MM.1S (cell line): ENCODE results near the gene OGDHL.
A peak's percentile ranks its signal among the peaks of the same experiment; 100 is the strongest.

Experiments used
- DNase-seq: peaks from one replicate; pipeline ENCODE4 v3.0.0-alpha.2; 2015
- H2AFZ ChIP-seq: fragments of 300-600 bp; sonication (generic); 2 replicates; pipeline ENCODE4 v1.6.0; 2016; ENCODE audit warnings: antibody characterized with exemption, low read length
- H3F3A ChIP-seq: fragments of 300-600 bp; sonication (generic); 2 replicates; pipeline ENCODE4 v1.6.1; 2016; ENCODE audit warnings: mild to moderate bottlenecking, antibody characterized with exemption, low read length, moderate library complexity, mixed read lengths; ENCODE audit not compliant: insufficient read depth
- H3K27ac ChIP-seq: fragments of 300-600 bp; sonication (generic); 2 replicates; pipeline ENCODE4 v1.5.1; 2016; ENCODE audit warnings: mild to moderate bottlenecking, low read length
- H3K27me3 ChIP-seq: fragments of 300-600 bp; sonication (generic); replicated peaks from 2 replicates; pipeline ENCODE4 v1.6.0; 2016; ENCODE audit warnings: low read length; ENCODE audit not compliant: insufficient read depth
- H3K36me3 ChIP-seq: fragments of 300-600 bp; sonication (generic); replicated peaks from 2 replicates; pipeline ENCODE4 v1.6.1; 2016; ENCODE audit warnings: mild to moderate bottlenecking, low read length, mixed read lengths; ENCODE audit not compliant: insufficient read depth
- H3K4me1 ChIP-seq: fragments of 300-600 bp; sonication (generic); 2 replicates; pipeline ENCODE4 v1.6.1; 2016; ENCODE audit warnings: low read length, mixed read lengths
- H3K4me2 ChIP-seq: fragments of 300-600 bp; sonication (generic); 2 replicates; pipeline ENCODE4 v1.6.0; 2016; ENCODE audit warnings: low read depth, low read length
- H3K4me3 ChIP-seq: fragments of 300-600 bp; sonication (generic); 2 replicates; pipeline ENCODE4 v1.5.1; 2016; ENCODE audit warnings: low read length, mixed read lengths
- H3K79me2 ChIP-seq: fragments of 300-600 bp; sonication (generic); 2 replicates; pipeline ENCODE4 v1.6.1; 2016; ENCODE audit warnings: mixed run types, low read length, mixed read lengths
- H3K9ac ChIP-seq: fragments of 300-600 bp; sonication (generic); 2 replicates; pipeline ENCODE4 v1.6.1; 2016; ENCODE audit warnings: low read length, mixed read lengths
- H3K9me2 ChIP-seq: fragments of 300-600 bp; sonication (generic); replicated peaks from 2 replicates; pipeline ENCODE4 v1.6.1; 2016; ENCODE audit warnings: mild to moderate bottlenecking, low read length, mixed read lengths; ENCODE audit not compliant: insufficient read depth
- H3K9me3 ChIP-seq: fragments of 300-600 bp; sonication (generic); replicated peaks from 2 replicates; pipeline ENCODE4 v1.6.1; 2016; ENCODE audit warnings: mild to moderate bottlenecking, low read length, mixed read lengths; ENCODE audit not compliant: insufficient read depth
- H4K20me1 ChIP-seq: fragments of 300-600 bp; sonication (generic); 2 replicates; pipeline ENCODE4 v1.6.1; 2016; ENCODE audit warnings: mild to moderate bottlenecking, low read length, moderate library complexity, mixed read lengths; ENCODE audit not compliant: insufficient read depth
- CTCF ChIP-seq: fragments of 300-600 bp; sonication (generic); IDR thresholded peaks from 2 replicates; pipeline ENCODE4 v1.5.1; 2016; ENCODE audit warnings: antibody characterized with exemption, low read length, mixed read lengths
- EZH2 ChIP-seq: fragments of 300-600 bp; sonication (generic); optimal IDR thresholded peaks from 2 replicates; pipeline ENCODE3; 2017; ENCODE audit warnings: low read depth, mild to moderate bottlenecking, antibody characterized with exemption, low read length, mixed read lengths
- EZH2phosphoT487 ChIP-seq: fragments of 300-600 bp; sonication (generic); IDR thresholded peaks from 2 replicates; pipeline ENCODE4 v1.6.1; 2018; ENCODE audit warnings: antibody characterized with exemption, low read length

Gene OGDHL

GRCh38 chr10:49761201-49761788 is 828 bp downstream of the OGDHL start:
- Histone ChIP-seq H3K4me2 (peak overlapping the region; percentile 74; the same call in 1 of the 2 replicates), H3K4me3 (peak overlapping the region; percentile 65), H2AFZ (peak overlapping the region; percentile 65; the same call in 1 of the 2 replicates), H3K27ac (no peak overlapping the region), H3K9me2 (no peaks in the 10 kb centered on the region), H3K36me3 (no peaks in the 10 kb centered on the region), H4K20me1 (no peaks in the 10 kb centered on the region), H3K9ac (no peak overlapping the region), H3K4me1 (no peaks in the 10 kb centered on the region), H3K27me3 (peaks cover 14% of the 10 kb centered on the region), H3K79me2 (no peaks in the 10 kb centered on the region), H3F3A (no peaks in the 10 kb centered on the region), H3K9me3 (no peaks in the 10 kb centered on the region)
- TF ChIP-seq EZH2phosphoT487 = no peak
- no peak for DNase-seq

GRCh38 chr10:49760789-49761188 is 1.3 kb downstream of the OGDHL start:
- H3K9ac ChIP-seq = no peak overlapping the region
- H2AFZ ChIP-seq = no peak overlapping the region
- peaks cover 14% of the 10 kb centered on the region for H3K27me3 ChIP-seq
- H3K36me3 ChIP-seq = no peaks in the 10 kb centered on the region
- no peaks in the 10 kb centered on the region for H4K20me1 ChIP-seq
- H3K4me1 ChIP-seq = no peaks in the 10 kb centered on the region
- H3K9me2 ChIP-seq = no peaks in the 10 kb centered on the region
- no peaks in the 10 kb centered on the region for H3K79me2 ChIP-seq
- no peaks in the 10 kb centered on the region for H3K9me3 ChIP-seq
- no peaks in the 10 kb centered on the region for H3F3A ChIP-seq
- no peak overlapping the region for H3K4me3 ChIP-seq
- no peak overlapping the region for H3K4me2 ChIP-seq
- no peak for TF ChIP-seq EZH2
- TF ChIP-seq EZH2phosphoT487 = no peak
- no peak for TF ChIP-seq CTCF
- no peak for DNase-seq
- H3K27ac ChIP-seq = no peak overlapping the region

- Histone ChIP-seq H3K27me3 (peaks cover 14% of the 10 kb centered on the region), H3F3A (no peaks in the 10 kb centered on the region), H3K36me3 (no peaks in the 10 kb centered on the region), H3K4me3 (no peak overlapping the region), H2AFZ (no peak overlapping the region), H3K9ac (no peak overlapping the region), H3K79me2 (no peaks in the 10 kb centered on the region), H4K20me1 (no peaks in the 10 kb centered on the region), H3K4me2 (no peak overlapping the region), H3K9me2 (no peaks in the 10 kb centered on the region), H3K9me3 (no peaks in the 10 kb centered on the region), H3K4me1 (no peaks in the 10 kb centered on the region), H3K27ac (no peak overlapping the region)
- no peak for TF ChIP-seq EZH2phosphoT487
- no peak for TF ChIP-seq EZH2
- no peak for TF ChIP-seq CTCF
- no peak for DNase-seq
These were observed 2.2 kb downstream of the OGDHL start for GRCh38 chr10:49759787-49760551.
